Ovary (tissue), 3 donors: ENCODE measurements around the gene MRLN.
"Not testable (repeated sequence)": the region's sequence is repeated elsewhere in the genome, so short reads cannot be mapped to it uniquely, and the experiment has no call there.

Source experiments
- POLR2A ChIP-seq: fragments of 450-650 bp; IDR thresholded peaks from one replicate; pipeline ENCODE4 v1.6.1; 2017; ENCODE audit warnings: antibody characterized with exemption, mild to moderate bottlenecking, moderate library complexity
- TF ChIP-seq, protein P1 (sequence below), 3 donors: fragments of 450-650 bp in 2 of 3; fragments of 200-600 bp in 1 of 3; IDR thresholded peaks; one replicate each; pipeline versions ENCODE4 v1.5.1 to v1.8.0; 2016 to 2022; ENCODE audit warnings: antibody characterized with exemption in 3 of 3, mild to moderate bottlenecking in 1 of 3
- donor health status: DM: no; HTN: no; CAD: no.

DNA sequence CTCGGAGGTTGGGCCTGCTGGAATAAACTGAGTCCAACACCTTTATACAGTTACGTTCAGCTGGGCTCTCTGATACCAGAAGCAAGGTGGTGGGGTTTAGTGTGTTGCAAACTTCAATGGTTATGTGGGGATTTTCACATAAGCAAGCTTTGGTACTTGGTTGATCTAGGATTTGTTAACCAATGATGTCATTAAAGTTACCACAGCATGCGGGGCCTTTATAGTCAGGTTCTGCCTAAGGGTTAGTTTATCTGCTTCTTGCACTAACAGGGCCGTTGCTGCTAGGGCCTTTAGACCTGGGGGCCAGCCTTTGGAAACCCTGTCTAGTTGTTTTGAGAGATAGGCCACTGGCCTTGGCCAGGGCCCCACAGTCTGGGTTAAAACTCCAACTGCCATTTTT is 24.1 kb downstream of the MRLN start:
- TF ChIP-seq, protein P1, sequence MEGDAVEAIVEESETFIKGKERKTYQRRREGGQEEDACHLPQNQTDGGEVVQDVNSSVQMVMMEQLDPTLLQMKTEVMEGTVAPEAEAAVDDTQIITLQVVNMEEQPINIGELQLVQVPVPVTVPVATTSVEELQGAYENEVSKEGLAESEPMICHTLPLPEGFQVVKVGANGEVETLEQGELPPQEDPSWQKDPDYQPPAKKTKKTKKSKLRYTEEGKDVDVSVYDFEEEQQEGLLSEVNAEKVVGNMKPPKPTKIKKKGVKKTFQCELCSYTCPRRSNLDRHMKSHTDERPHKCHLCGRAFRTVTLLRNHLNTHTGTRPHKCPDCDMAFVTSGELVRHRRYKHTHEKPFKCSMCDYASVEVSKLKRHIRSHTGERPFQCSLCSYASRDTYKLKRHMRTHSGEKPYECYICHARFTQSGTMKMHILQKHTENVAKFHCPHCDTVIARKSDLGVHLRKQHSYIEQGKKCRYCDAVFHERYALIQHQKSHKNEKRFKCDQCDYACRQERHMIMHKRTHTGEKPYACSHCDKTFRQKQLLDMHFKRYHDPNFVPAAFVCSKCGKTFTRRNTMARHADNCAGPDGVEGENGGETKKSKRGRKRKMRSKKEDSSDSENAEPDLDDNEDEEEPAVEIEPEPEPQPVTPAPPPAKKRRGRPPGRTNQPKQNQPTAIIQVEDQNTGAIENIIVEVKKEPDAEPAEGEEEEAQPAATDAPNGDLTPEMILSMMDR (IDR thresholded peaks at IDR 0.05): not testable (repeated sequence)
- TF ChIP-seq POLR2A: not testable (repeated sequence)
